Peyer's patch (tissue), 4 donors: ENCODE data around the gene C20orf173.

Source experiments
- CTCF ChIP-seq, 6 experiments: fragments of 450-650 bp in 4 of 6; fragments of 200-600 bp in 2 of 6; sonication (generic) in 1 of 6; IDR thresholded peaks; one replicate each; pipeline ENCODE4 v1.5.1; 2017 to 2019; ENCODE audit warnings: antibody characterized with exemption in 6 of 6, mild to moderate bottlenecking in 3 of 6, moderate library complexity in 1 of 6
- POLR2A ChIP-seq, 2 donors: fragments of 450-650 bp; IDR thresholded peaks; one replicate each; pipeline ENCODE4 v1.5.1; 2017; ENCODE audit warnings: antibody characterized with exemption in 2 of 2, mild to moderate bottlenecking in 2 of 2, moderate library complexity in 2 of 2

DNA sequence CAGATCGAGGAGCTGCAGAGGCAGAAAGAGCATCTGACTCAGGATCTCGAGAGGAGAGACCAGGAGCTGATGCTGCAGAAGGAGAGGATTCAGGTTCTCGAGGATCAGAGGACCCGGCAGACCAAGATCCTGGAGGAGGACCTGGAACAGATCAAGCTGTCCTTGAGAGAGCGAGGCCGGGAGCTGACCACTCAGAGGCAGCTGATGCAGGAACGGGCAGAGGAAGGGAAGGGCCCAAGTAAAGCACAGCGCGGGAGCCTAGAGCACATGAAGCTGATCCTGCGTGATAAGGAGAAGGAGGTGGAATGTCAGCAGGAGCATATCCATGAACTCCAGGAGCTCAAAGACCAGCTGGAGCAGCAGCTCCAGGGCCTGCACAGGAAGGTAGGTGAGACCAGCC lies 26.2 kb downstream of the C20orf173 start:
- TF ChIP-seq POLR2A (IDR thresholded peaks at IDR 0.05) (no peak), CTCF (IDR thresholded peaks at IDR 0.05) (no peak)
